GM19395 (cell line): ENCODE results near the gene FCRL1.
A peak's percentile ranks its signal among the peaks of the same experiment; 100 is the strongest.

Source experiments
- ATAC-seq: cut with Tn5 transposase; IDR thresholded peaks from one replicate; pipeline ENCODE4 v1.9.1; 2021; ENCODE audit warnings: mild to moderate bottlenecking, moderate library complexity; ENCODE audit not compliant: unreplicated experiment

Gene FCRL1

GRCh38 chr1:157803851-157804250 lies 16.1 kb downstream of the FCRL1 start:
- ATAC-seq: no peak

GRCh38 chr1:157799996-157800395 lies 19.9 kb downstream of the FCRL1 start:
- ATAC-seq: no peak

- no peak for ATAC-seq
Observed at GRCh38 chr1:157798211-157798610, 21.7 kb downstream of the FCRL1 start.

- ATAC-seq: no peak
Observed at GRCh38 chr1:157785248-157785647, 34.7 kb downstream of the FCRL1 start.

GRCh38 chr1:157784801-157785200 lies 35.1 kb downstream of the FCRL1 start:
- ATAC-seq: no peak

- ATAC-seq: no peak
Observed at GRCh38 chr1:157782931-157783330, 37.0 kb downstream of the FCRL1 start.

GRCh38 chr1:157781048-157781447 lies 38.9 kb downstream of the FCRL1 start:
- ATAC-seq: peak; percentile 65

- peak; percentile 69 for ATAC-seq
Observed at GRCh38 chr1:157776971-157777391, 42.9 kb downstream of the FCRL1 start, which contains the start of gene FCRL2. TSS of gene FCRL2 (minus strand) at chr1:157777132. CDS start at chr1:157777073, 59 bp downstream.

- no peak for ATAC-seq
Observed at GRCh38 chr1:157775101-157775870, 44.6 kb downstream of the FCRL1 start.

GRCh38 chr1:157774412-157774811 lies 45.5 kb downstream of the FCRL1 start:
- no peak for ATAC-seq

- peak; percentile 73 for ATAC-seq
Observed at GRCh38 chr1:157773493-157774350, 46.2 kb downstream of the FCRL1 start.

GRCh38 chr1:157771661-157772425 lies 48.1 kb downstream of the FCRL1 start:
- no peak for ATAC-seq

GRCh38 chr1:157770442-157771043 lies 49.4 kb downstream of the FCRL1 start:
- ATAC-seq: no peak

- no peak for ATAC-seq
Observed at GRCh38 chr1:157766792-157767191, 53.1 kb downstream of the FCRL1 start.

GRCh38 chr1:157758018-157758417 lies 61.9 kb downstream of the FCRL1 start:
- no peak for ATAC-seq

GRCh38 chr1:157753611-157754010 lies 66.3 kb downstream of the FCRL1 start:
- no peak for ATAC-seq

GRCh38 chr1:157751283-157751682 lies 68.6 kb downstream of the FCRL1 start:
- no peak for ATAC-seq

GRCh38 chr1:157748262-157748817 lies 71.6 kb downstream of the FCRL1 start:
- ATAC-seq: no peak
